Hippocampal formation (tissue), 2 donors: ENCODE data around the gene ALDH16A1.

Source experiments
- DNase-seq, 2 donors: peaks; one replicate each; lab custom pipeline; 2025; lab: John Stamatoyannopoulos, UW

ALDH16A1 gene

DNA sequence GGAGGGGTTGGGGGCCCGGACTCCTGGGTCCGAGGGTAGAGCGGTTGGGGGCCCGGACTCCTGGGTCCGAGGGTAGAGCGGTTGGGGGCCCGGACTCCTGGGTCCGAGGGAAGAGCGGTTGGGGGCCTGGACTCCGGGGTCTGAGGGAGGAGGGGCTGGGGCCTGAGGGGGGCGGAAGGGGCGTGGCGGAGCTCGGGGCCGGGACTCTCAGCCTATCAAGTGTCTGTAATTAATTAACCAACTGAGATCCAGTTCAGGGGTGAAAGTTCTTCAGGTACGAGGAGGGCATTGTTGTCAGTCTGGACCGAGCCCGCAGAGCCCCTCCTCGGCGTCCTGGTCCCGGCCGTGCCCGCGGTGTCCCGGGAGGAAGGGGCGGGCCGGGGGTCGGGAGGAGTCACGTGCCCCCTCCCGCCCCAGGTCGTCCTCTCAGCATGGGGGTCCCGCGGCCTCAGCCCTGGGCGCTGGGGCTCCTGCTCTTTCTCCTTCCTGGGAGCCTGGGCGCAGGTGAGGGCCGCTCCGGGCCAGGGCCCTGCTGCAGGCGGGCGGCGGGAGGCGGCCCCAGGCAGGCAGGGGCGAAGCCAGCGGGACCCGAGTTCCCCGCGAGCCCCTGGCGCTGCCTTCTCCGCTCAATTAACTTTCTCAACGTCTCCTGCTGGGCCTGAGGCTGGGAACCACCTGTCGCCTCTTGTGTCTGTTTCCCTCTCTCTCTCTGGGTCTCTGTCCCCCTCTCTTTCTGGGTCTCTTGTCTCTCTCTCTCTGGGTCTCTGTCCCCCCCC is 60.1 kb downstream of the ALDH16A1 start:
- peak in 1 of 2 donors; percentile 15 for DNase-seq

DNA sequence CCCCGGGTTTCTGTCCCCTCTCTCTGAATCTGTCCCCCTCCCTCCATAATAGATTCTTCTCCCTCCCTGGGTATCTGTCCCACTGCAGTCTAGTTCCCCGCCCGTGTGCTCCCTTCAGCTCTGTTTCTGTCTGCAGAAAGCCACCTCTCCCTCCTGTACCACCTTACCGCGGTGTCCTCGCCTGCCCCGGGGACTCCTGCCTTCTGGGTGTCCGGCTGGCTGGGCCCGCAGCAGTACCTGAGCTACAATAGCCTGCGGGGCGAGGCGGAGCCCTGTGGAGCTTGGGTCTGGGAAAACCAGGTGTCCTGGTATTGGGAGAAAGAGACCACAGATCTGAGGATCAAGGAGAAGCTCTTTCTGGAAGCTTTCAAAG is 60.7 kb downstream of the ALDH16A1 start:
- no peak for DNase-seq

DNA sequence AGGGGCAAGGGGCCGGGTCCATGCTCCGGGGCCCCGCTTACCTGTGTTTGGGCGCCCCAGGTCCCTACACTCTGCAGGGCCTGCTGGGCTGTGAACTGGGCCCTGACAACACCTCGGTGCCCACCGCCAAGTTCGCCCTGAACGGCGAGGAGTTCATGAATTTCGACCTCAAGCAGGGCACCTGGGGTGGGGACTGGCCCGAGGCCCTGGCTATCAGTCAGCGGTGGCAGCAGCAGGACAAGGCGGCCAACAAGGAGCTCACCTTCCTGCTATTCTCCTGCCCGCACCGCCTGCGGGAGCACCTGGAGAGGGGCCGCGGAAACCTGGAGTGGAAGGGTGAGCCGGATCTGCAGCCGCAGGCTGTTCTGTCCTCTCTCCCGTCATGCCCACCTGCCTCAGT is 61.1 kb downstream of the ALDH16A1 start:
- no peak for DNase-seq

DNA sequence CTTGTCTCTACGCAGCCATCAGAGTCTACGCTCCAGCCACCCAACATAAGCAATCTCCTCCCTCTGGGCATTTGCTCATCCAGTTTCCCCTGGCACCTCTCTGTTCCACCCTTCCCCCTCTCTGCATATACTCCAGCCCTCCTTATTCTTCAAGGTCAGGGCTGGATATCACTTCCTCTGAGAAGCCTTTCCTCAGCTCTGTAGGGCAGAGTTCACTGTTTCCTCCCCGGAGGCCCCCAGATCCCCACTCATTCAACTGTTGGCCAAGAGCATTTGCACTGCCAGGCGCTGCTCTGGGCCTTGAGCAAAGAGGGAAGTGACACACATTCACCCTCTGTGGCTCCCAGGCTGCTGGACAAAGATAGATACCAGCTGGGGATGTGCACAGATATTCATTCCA is 62.7 kb downstream of the ALDH16A1 start:
- DNase-seq = peak in 1 of 2 donors; percentile 17

DNA sequence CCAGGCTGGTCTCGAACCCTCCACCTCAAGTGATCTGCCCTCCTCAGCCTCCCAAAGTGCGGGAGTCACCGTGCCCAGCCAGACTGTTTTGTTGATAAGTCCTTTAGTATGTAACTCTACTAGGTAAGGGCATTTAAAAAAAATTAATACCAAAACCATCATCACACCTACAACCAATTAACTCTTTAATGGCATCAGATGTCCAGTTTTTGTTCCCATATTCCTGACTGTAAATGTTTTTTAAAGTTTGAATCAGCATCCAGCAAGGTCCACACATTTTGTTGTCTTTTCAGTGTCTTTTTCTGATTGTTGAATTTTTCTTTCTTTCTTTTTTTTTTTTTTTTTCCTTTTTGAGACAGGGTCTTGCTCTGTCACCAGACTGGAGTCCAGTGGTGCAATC is 65.0 kb downstream of the ALDH16A1 start:
- DNase-seq = no peak
